NCI-H146 treated with DMSO at 0.1 percent for 48 hours (cell line): ENCODE data around the gene TTC34.

Source experiments
- DNase-seq: peaks from one replicate; lab custom pipeline; 2025; ENCODE audit not compliant: unreplicated experiment; lab: John Stamatoyannopoulos, UW

TTC34 gene

GRCh38 chr1:2643414-2644077, 157.9 kb downstream of the TTC34 start:
- no peak for DNase-seq

DNA sequence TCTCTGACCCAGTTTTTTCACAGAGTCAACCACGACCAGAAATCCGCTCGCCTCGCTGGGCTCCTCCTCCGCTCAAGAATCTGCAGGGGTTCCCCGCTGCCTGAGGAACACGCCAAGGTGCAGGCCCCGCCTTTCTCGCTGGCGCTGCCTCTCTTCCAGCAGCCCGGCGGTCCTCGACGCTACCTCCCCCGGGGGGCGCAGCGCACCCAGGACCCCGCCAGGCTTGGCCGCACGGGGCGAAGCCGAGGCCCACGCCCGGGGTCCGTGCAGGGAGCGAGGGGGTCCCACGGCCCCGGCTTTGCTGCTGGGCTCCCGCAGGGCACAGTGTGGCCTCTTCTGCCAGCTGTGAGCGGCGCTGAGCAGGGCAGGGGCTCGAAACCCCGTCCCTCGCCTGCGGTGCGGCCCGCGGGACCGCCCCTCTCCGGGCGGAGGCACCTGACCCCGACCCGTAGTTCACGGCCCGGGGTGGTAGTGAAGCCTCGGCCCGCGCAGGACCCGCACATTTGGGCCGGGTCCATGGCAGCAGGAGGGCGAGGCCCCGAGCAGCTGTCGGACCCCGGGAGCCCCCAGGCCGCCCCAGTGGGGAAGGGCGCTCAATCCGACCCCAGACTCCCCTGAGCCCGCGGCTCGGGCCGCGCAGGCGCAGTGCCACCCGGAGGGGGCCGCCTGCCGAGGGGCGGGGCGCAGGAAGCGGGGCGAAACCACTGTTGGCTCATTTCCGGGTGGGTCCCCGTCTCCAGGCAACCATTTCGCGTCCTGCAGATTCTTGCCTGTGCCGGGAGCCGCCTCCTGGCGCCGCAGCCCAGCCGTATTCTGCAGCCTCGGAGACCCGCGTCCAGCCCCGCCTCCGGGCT, 158.7 kb downstream of the TTC34 start:
- peak; percentile 64 for DNase-seq

- DNase-seq, result no peak
These were observed 159.3 kb downstream of the TTC34 start for GRCh38 chr1:2642131-2642559.

DNA sequence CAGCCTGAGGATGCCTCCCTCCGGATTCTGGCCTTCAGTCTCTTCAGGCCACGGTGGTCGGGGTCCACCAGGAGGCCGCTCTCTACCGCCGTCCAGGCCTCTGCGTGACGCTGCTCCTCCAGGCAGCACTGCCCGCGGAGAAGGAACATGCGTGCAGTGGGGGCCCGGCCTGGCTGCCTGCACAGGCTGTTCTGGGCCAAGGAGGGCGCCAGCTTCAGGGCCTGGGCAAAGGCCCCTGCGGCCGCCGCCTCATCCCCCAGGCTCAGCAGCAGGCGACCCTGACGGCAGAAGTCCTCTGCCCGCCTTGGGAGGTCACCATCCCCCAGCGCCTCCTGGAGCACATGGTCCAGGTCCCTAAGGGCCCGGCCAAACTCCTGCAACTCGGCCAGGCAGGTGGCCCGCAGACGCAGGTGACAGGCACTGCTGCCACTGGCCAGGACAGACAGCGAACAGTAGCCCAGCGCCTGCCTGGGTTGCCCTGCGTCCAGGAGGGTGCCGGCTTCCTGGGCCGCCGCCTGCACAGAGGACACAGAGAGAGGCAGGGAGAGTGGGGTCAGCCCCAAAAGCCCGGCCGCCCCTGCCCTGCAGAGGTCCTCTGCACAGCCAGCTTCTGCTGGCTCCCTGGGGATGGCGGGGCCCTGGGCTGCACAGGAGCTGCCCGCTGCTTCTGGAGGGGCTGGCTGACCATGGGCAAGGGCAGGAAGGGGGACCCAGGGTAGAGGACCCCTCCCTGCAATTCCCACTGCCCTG, 159.9 kb downstream of the TTC34 start:
- no peak for DNase-seq

- no peak for DNase-seq
These were observed 160.9 kb downstream of the TTC34 start for GRCh38 chr1:2640626-2641025.

- no peak for DNase-seq
These were observed 161.6 kb downstream of the TTC34 start for GRCh38 chr1:2639607-2640521.

DNA sequence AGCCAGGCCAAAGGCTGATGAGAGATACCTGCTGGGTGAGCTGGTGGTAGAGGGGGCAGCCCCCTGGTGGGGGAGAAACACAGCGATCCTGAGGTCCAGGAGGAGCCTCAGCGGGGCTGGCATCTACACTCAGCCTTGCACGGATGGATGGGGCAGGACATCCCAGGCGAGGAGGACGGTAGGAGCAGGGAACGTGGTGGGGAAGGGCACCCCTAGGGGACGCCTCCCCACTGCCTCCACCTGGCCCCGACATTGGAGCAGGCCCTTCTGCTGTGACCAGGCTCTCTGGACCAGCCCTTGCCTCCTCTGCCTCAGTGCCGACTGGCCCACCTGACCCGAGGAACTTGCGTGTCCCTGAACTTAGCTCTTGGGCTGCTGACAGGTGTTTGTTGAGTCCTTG, 162.3 kb downstream of the TTC34 start:
- DNase-seq, result no peak

GRCh38 chr1:2638466-2639115, 162.9 kb downstream of the TTC34 start:
- DNase-seq, result no peak

- no peak for DNase-seq
These were observed 163.9 kb downstream of the TTC34 start for GRCh38 chr1:2637442-2638145.

GRCh38 chr1:2636733-2637132, 164.8 kb downstream of the TTC34 start:
- DNase-seq, result no peak

DNA sequence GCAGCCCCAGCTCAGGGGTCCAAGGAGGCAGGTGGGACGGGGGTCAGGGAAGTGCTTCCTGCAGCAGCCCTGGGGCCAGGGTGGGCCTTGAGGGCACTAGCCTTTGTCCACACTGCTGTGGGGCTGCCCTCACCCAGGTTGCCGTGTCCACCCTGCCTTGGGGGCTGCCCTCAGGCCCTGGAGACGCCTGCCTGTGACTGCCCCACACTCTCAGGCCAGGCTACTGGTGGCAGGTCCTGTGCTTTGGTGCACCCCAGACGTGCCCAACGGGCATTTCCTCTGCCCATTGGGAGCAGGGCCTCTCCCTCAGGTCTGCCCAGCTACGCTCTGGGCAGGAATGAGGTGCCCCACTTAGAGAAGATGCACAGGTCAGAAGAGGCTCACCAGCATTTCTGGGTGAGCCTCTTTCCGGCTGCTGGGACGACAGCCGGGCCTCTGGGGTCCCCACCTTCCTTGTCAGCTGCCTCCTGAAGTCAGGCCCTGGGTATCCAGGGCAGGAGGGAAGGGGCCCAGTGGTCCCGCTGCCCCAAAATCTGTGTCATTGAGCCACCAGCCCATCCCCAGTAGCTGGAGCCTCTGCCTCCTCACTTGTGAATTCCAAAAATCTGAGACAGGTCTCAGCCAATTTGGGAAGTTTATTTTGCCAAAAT, 166.0 kb downstream of the TTC34 start:
- no peak for DNase-seq

DNA sequence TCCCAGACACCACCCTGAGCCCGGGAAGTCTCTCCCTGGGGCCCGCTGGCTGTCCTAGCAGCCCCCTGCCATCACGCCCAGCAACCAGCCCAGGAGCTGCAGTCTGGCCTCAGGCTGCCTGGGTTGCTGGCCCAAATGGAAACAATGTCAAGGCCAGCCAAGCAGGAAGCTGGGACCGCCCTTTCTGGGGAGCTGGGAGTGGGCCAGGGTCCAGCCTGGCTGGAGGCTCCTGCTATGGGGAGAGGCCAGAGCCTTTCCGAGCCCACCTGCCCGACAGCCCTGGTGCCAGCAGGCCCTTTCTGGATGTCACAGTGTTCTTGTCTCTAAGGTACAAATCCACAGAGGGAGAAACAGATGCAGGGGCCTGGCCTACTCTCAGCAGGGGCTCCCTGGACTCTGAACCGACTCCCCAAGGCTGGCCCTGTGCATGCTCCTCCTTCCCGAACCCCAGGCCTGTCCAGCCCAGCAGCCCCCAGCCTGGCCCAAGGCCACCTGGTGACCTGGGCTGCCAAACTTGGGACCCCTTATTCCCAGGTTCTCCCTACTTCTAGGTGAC, 167.5 kb downstream of the TTC34 start:
- DNase-seq, result no peak

DNA sequence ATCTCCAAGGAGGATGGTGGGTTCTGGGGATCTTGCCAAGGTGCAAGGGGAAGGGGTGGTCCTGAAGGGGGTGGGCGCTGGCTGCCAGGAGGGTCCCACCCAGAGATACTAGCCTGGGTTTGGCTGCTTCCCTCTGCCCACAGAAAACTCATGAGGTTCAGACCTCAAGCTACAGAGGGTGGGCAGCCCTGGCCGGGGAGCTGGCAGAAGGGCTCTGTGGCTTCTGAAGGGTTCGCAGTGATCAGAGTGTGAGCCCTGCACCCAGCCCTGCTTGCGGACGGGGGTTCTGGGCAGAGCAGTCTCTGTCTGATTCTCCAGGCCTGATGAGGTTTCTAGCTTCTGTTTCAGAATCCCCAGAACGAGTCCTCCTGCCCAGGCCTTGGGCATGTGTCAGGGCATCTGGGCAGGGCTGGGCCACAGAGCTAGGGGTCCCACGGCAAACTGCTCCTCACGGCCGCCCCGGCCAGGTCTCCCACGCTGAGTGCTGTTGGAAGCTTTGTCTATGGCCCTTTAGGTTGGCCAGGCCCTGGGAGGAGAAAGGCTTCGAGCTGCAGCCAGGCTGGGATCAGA, 168.0 kb downstream of the TTC34 start:
- DNase-seq, result no peak

DNA sequence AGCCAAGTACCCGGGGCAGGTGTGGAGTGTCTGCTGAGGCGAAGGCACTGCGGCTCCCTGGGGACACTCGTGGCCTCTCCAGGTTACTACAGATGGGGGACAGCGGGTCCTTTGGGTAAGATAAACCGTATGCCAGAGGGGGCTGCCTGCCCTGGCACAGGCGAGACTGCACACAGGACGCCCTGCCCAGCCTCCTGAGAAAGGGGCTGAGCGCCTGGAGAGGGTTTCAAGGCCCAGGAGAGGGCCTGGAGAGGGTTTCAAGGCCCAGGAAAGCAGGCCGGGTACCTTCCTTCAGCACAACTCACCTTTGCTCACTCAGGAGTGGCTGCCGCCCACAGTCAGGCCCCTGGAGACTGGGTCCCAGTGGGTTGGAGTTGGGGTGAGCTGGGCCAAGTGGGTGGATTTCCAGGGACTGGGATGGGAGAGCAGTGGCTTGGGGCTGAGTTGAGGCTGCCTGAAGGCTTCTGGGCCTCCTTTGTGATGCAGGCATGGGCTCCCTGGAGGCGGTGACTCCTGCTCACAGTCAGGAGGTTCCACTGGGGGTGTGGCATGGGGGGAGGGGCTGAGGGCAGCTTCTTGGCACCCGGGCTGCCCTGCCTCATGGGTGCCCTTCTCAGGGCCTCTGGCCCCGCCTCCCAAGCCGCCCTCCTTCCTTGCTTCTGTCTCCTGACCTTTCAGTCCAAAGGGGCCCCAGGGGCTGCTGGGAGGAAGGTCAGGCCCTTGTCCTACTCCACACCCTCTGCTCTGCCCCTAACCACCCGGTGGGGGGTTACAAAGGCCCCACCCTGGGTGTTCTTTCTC, 168.7 kb downstream of the TTC34 start, which contains the start of gene MMEL1:
MMEL1 (minus strand) TSS at position 456 of the 801 bp plus-strand sequence. CDS start 3,532 bp downstream, outside the sequence.
- DNase-seq, result no peak

GRCh38 chr1:2632051-2632430, 169.5 kb downstream of the TTC34 start:
- no peak for DNase-seq

DNA sequence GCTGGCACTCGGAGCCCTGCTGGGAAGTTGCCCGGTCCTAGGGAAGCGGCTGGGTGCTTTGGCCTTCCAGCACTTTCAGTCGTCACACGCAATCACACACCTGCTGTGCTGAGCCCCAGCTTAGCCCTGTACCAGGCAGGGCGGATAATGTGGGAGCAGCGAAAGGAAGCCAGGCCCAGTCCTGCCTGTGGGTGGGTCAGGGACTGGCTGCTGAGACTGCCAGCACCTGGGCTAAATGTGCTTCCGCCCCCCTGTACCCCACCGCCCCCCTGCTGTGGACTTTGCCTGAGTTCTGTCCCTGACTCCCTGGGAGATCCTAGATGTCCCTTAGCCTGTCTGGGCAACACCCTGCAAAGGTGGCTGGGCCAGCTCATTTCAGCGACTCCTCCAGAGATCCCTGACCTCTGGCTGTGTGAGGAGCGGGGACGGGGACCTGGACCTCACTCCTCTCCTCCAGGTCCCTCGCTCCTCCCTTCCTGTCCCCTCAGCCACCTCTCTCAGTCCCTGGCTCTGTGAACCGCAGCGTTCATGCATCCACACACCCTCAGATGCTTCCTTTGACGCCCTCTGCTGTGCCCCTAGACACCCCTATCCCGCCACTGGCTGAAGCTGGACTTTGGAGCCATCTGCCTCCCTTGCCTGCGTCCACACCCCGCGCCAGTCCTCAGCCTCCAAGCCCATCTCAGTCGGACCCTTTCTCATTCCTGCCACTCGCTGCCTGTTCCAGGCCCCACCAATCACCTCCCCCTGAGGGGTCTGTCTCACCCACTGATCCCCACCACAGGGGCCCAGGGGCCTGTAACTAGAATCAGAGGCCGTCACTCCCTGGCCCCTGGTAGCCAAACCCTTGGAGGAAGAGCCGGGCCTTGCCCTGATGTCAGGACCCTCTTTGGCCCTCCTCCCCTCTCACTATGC, 170.1 kb downstream of the TTC34 start:
- DNase-seq, result no peak
